Esophagus muscularis mucosa (tissue), 4 donors: ENCODE measurements around the gene PTGES3.

Experiments
- EP300 ChIP-seq: sonication (generic); formaldehyde crosslinking; IDR thresholded peaks from one replicate; pipeline ENCODE4 v1.6.1; 2017; ENCODE audit warnings: antibody characterized with exemption
- POLR2A ChIP-seq: fragments of 450-650 bp; IDR thresholded peaks from one replicate; pipeline ENCODE4 v1.6.1; 2017; ENCODE audit warnings: antibody characterized with exemption, moderate library complexity, mild to moderate bottlenecking, low read depth
- POLR2AphosphoS5 ChIP-seq, 2 donors: sonication (generic); formaldehyde crosslinking; IDR thresholded peaks; one replicate each; pipeline ENCODE4 v1.6.1; 2017; ENCODE audit warnings: antibody characterized with exemption in 2 of 2
- TF ChIP-seq, protein P1 (sequence below), 3 experiments: fragments of 200-600 bp in 2 of 3; fragments of 450-650 bp in 1 of 3; sonication (generic) in 2 of 3; IDR thresholded peaks; one replicate each; pipeline ENCODE4 v1.5.1; 2017 to 2019; ENCODE audit warnings: antibody characterized with exemption in 3 of 3, mild to moderate bottlenecking in 2 of 3, moderate library complexity in 1 of 3

DNA sequence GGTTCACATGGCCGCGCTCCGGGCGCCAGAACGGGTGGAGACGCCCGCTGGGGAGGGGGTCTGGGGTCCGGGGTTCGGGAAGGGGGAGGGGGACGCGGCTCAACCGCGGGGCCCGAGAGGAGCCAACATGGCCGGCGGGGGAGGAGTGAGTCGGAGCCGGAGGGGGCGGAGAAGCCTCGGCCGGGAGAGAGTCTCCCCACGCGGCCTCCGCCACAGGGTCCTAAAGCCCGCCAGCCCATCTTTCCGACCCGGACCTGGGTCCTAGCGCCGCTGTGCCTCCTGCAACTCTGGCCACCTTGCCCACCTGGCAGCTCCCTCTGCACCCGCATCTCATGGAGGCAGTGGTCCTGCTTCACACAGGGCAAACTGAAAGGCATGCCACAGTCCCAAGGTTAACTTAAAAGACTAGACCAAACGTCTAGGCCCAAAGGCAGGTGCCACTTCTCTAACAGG, 57.9 kb downstream of the PTGES3 start, which contains the start of gene BAZ2A:
- TF ChIP-seq POLR2A (no peak), EP300 (no peak), POLR2AphosphoS5 (IDR thresholded peaks at IDR 0.05) (peak; percentile 60 to 85)
- TF ChIP-seq, protein P1, sequence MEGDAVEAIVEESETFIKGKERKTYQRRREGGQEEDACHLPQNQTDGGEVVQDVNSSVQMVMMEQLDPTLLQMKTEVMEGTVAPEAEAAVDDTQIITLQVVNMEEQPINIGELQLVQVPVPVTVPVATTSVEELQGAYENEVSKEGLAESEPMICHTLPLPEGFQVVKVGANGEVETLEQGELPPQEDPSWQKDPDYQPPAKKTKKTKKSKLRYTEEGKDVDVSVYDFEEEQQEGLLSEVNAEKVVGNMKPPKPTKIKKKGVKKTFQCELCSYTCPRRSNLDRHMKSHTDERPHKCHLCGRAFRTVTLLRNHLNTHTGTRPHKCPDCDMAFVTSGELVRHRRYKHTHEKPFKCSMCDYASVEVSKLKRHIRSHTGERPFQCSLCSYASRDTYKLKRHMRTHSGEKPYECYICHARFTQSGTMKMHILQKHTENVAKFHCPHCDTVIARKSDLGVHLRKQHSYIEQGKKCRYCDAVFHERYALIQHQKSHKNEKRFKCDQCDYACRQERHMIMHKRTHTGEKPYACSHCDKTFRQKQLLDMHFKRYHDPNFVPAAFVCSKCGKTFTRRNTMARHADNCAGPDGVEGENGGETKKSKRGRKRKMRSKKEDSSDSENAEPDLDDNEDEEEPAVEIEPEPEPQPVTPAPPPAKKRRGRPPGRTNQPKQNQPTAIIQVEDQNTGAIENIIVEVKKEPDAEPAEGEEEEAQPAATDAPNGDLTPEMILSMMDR (IDR thresholded peaks at IDR 0.05): no peak
